ENCODE data around the gene TFB2M. TPM values are rescaled to one million over a fixed set of nuclear protein-coding genes. Genes with fewer than 3 reads are reported as not detected.
A peak's percentile ranks its signal among the peaks of the same experiment; 100 is the strongest.

Gene TFB2M
- total RNA-seq, 1 donor from 2014 or later, result 12.9 TPM

DNA sequence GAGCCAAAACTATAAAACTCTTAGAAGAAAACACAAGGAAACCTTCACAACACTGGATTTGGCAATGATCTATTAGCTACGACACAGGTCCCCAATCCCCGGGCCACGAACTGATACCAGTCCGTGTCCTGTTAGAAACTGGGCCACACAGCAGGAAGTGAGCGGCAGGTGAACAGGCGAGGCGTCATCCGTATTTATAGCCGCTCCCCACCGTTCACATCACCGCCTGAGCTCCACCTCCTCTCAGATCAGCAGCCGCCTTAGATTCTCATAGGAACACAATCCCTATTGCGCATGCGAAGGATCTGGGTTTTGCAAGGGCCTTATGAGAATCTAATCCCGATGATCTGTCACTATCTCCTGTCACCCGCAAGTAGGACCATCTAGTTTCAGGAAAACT is 11.9 kb downstream of the TFB2M start:
- H3K27me3 Mint-ChIP-seq, result no peaks in the 10 kb centered on the region
- no peaks in the 10 kb centered on the region for H3K4me1 Mint-ChIP-seq (ENCODE audit: unreplicated experiment)
- H3K4me3 Mint-ChIP-seq, result no peak overlapping the region
- no peak overlapping the region for H3K27ac Mint-ChIP-seq
- H3K9me3 Mint-ChIP-seq, result no peaks in the 10 kb centered on the region
- TF ChIP-seq, protein P1, sequence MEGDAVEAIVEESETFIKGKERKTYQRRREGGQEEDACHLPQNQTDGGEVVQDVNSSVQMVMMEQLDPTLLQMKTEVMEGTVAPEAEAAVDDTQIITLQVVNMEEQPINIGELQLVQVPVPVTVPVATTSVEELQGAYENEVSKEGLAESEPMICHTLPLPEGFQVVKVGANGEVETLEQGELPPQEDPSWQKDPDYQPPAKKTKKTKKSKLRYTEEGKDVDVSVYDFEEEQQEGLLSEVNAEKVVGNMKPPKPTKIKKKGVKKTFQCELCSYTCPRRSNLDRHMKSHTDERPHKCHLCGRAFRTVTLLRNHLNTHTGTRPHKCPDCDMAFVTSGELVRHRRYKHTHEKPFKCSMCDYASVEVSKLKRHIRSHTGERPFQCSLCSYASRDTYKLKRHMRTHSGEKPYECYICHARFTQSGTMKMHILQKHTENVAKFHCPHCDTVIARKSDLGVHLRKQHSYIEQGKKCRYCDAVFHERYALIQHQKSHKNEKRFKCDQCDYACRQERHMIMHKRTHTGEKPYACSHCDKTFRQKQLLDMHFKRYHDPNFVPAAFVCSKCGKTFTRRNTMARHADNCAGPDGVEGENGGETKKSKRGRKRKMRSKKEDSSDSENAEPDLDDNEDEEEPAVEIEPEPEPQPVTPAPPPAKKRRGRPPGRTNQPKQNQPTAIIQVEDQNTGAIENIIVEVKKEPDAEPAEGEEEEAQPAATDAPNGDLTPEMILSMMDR (conservative IDR thresholded peaks at IDR 0.05), result no peak
- H3K36me3 Mint-ChIP-seq, result peaks cover 26% of the 10 kb centered on the region
- no peak for DNase-seq (ENCODE audit: extremely low spot score, unreplicated experiment)

DNA sequence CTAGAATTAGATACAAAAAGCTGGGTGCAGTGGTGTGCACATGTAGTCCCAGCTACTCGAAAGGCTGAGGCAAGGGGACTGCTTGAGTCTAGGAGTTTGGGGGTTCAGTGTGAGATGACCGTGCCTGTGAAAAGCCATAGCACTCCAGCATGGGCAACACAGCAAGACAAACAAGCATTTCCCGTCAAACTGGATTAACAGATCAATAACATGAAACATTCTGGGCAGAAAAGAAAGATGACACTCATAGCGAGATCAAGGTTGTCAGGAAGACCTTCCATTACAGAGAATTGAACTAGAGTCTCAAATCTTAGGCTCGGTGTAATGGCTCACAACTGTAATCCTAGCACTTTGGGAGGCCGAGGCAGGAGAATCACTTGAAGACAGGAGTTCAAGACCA is 14.0 kb downstream of the TFB2M start:
- Mint-ChIP-seq H3K4me3 (no peak overlapping the region), H3K9me3 (no peaks in the 10 kb centered on the region), H3K27ac (no peak overlapping the region), H3K27me3 (no peaks in the 10 kb centered on the region), H3K36me3 (peaks cover 31% of the 10 kb centered on the region), H3K4me1 (ENCODE audit: unreplicated experiment) (no peaks in the 10 kb centered on the region)
- no peak for DNase-seq (ENCODE audit: extremely low spot score, unreplicated experiment)
- TF ChIP-seq, protein P1 (conservative IDR thresholded peaks at IDR 0.05), result no peak

- Mint-ChIP-seq H3K4me1 (ENCODE audit: unreplicated experiment) (no peaks in the 10 kb centered on the region), H3K27ac (peak overlapping the region; percentile 16), H3K36me3 (peaks cover 25% of the 10 kb centered on the region), H3K27me3 (no peaks in the 10 kb centered on the region), H3K9me3 (no peaks in the 10 kb centered on the region), H3K4me3 (no peak overlapping the region)
- no peak for DNase-seq (ENCODE audit: extremely low spot score, unreplicated experiment)
- TF ChIP-seq, protein P1 (conservative IDR thresholded peaks at IDR 0.05), result no peak
Measured at GRCh38 chr1:246550402-246550801, 15.7 kb downstream of the TFB2M start.

GRCh38 chr1:246549665-246550064 is 16.4 kb downstream of the TFB2M start:
- no peak overlapping the region for H3K27ac Mint-ChIP-seq
- H3K9me3 Mint-ChIP-seq, result no peaks in the 10 kb centered on the region
- no peaks in the 10 kb centered on the region for H3K27me3 Mint-ChIP-seq
- TF ChIP-seq, protein P1 (conservative IDR thresholded peaks at IDR 0.05), result no peak
- H3K4me3 Mint-ChIP-seq, result no peak overlapping the region
- H3K4me1 Mint-ChIP-seq (ENCODE audit: unreplicated experiment), result no peaks in the 10 kb centered on the region
- DNase-seq (ENCODE audit: extremely low spot score, unreplicated experiment), result no peak
- H3K36me3 Mint-ChIP-seq, result peaks cover 20% of the 10 kb centered on the region

DNA sequence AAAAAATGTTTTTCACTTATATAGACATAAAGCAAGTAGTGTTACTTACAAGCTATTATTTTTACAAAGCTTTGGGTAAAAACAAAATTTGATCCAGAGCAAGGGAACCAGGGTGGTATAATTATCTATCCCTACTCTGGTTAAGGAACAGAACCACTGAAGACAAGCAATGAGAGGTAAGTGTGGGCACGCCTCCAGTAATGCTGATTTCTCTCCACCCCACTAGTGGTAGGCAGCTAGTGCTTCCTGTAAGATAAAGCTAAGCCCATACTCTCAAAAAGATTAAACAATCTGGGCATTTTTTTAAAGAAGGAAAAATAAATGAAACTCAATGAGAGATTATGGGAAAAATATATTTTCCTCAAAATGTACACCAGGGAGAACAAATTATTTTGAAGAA is 22.1 kb downstream of the TFB2M start:
- no peak overlapping the region for H3K4me3 Mint-ChIP-seq
- H3K36me3 Mint-ChIP-seq, result peaks cover 16% of the 10 kb centered on the region
- DNase-seq (ENCODE audit: extremely low spot score, unreplicated experiment), result no peak
- H3K27me3 Mint-ChIP-seq, result no peaks in the 10 kb centered on the region
- no peak overlapping the region for H3K27ac Mint-ChIP-seq
- TF ChIP-seq, protein P1 (conservative IDR thresholded peaks at IDR 0.05), result no peak
- H3K9me3 Mint-ChIP-seq, result no peaks in the 10 kb centered on the region
- H3K4me1 Mint-ChIP-seq (ENCODE audit: unreplicated experiment), result no peaks in the 10 kb centered on the region

Data from type B pancreatic cell (in vitro differentiated cells).